ENCODE data around the gene NUP43.

NUP43 gene

DNA sequence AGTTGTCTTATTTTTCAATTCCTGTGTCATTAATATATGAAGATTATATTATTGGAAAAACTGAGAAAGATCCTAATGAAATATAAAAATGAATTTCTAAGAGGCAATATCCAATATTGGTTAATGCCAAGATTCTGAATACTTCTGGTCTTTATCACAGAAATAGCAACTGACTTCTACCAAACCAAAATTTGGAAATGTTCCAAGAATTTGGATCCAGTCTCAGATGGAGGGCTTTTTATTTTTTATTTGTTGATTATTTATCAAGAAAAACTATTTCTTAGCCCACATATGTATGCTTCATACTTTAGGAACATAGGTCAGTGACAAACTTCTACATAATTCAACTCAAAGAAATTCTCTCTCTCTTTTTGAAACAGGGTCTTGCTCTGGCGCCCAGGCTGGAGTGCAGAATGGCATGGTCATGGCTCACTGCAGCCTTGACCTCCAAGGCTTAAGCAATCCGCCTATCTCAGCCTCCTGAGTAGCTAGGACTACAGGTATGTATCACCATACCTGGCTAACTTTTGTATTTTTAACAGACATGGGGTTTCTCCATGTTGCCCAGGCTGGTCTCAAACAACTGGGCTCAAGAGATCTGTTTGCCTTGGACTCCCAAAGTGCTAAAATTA, 13.1 kb downstream of the NUP43 start:
- H3K9me3 ChIP-seq (ENCODE audit: low read depth, low read length) = no peaks in the 10 kb centered on the region
- no peak overlapping the region for H3K9ac ChIP-seq (ENCODE audit: insufficient read length)
- H3K36me3 ChIP-seq (ENCODE audit: insufficient read depth, low read length) = peaks cover 69% of the 10 kb centered on the region
- no peak for DNase-seq (ENCODE audit: low read depth, low spot score)
- no peak for TF ChIP-seq EZH2 (IDR thresholded peaks at IDR 0.05)
- TF ChIP-seq POLR2AphosphoS5 (IDR thresholded peaks at IDR 0.05; ENCODE audit: borderline replicate concordance, low read depth, low read length) = no peak
- no peak for TF ChIP-seq FOXP2 (optimal IDR thresholded peaks at IDR 0.05; ENCODE audit: control extremely low read depth, extremely low read length, insufficient read depth)
- H3K4me3 ChIP-seq = no peak overlapping the region
- H3K27ac ChIP-seq = no peak overlapping the region

DNA sequence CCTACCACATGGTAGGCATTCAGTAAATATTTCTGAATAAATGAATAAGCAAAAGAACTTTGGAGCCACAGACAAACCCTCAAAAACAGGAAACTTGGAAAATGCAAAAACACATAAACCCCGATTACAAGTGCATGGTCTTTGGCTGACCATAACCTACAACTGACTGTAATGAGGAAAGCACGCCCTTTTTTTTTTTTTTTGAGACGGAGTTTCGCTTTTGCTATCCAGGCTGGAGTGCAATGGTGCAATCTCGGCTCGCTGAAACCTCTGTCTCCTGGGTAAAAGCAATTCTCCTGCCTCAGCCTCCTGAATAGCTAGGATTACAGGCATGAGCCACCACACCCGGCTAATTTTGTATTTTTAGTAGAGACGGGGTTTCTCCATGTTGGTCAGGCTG, 16.5 kb downstream of the NUP43 start:
- Histone ChIP-seq H3K4me3 (no peak overlapping the region), H3K9me3 (ENCODE audit: low read depth, low read length) (no peaks in the 10 kb centered on the region), H3K9ac (ENCODE audit: insufficient read length) (no peak overlapping the region), H3K27ac (no peak overlapping the region), H3K36me3 (ENCODE audit: insufficient read depth, low read length) (peaks cover 64% of the 10 kb centered on the region)
- DNase-seq (ENCODE audit: low read depth, low spot score) = no peak
- TF ChIP-seq EZH2 (IDR thresholded peaks at IDR 0.05) (no peak), FOXP2 (optimal IDR thresholded peaks at IDR 0.05; ENCODE audit: control extremely low read depth, extremely low read length, insufficient read depth) (no peak), POLR2AphosphoS5 (IDR thresholded peaks at IDR 0.05; ENCODE audit: borderline replicate concordance, low read depth, low read length) (no peak)

DNA sequence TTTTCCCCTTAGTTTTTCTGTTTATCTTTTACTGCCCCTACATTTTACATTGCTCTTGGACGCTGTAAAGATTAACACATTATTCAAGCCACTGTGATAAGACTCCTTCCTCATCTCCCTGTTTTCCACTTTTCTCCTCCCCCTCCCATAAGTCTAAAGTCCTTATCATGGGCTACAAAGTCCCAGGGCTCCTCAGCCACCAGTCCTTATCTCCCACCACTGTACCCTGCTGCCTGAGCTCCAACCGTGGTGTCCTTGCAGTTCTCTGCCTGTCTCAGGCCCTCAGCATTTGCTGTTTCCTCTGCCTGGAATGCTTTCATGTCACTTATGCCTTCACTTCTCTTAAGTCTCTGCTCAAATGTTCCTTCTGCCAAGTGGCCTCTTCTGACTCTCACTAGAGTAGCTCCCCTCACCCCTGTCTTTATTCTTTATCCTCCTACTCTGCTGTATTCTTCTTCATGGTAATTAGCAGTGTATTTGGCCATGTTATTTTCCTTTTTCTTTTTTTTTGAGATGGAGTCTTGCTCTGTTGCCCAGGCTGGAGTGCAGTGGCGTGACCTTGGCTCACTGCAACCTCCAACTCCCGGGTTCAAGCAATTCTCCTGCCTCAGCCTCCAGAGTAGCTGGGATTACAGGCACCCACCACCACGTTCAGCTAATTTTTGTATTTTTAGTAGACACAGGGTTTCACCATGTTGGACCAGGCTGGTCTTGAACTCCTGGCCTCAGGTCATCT, 17.7 kb downstream of the NUP43 start:
- DNase-seq (ENCODE audit: low read depth, low spot score) = no peak
- H3K4me3 ChIP-seq = no peak overlapping the region

GRCh38 chr6:149727793-149728498, 18.4 kb downstream of the NUP43 start:
- DNase-seq (ENCODE audit: low read depth, low spot score) = no peak
- H3K4me3 ChIP-seq = no peak overlapping the region
- TF ChIP-seq EZH2 (IDR thresholded peaks at IDR 0.05) = no peak
- TF ChIP-seq POLR2AphosphoS5 (IDR thresholded peaks at IDR 0.05; ENCODE audit: borderline replicate concordance, low read depth, low read length) = no peak
- no peak for TF ChIP-seq FOXP2 (optimal IDR thresholded peaks at IDR 0.05; ENCODE audit: control extremely low read depth, extremely low read length, insufficient read depth)

More for the DNA sequence above, 17.7 kb downstream of the NUP43 start:
- no peak overlapping the region for H3K9ac ChIP-seq (ENCODE audit: insufficient read length)
- no peaks in the 10 kb centered on the region for H3K9me3 ChIP-seq (ENCODE audit: low read depth, low read length)
- peaks cover 63% of the 10 kb centered on the region for H3K36me3 ChIP-seq (ENCODE audit: insufficient read depth, low read length)
- TF ChIP-seq EZH2 (IDR thresholded peaks at IDR 0.05) (no peak), POLR2AphosphoS5 (IDR thresholded peaks at IDR 0.05; ENCODE audit: borderline replicate concordance, low read depth, low read length) (no peak), FOXP2 (optimal IDR thresholded peaks at IDR 0.05; ENCODE audit: control extremely low read depth, extremely low read length, insufficient read depth) (no peak)
- no peak overlapping the region for H3K27ac ChIP-seq

GRCh38 chr6:149725785-149726184, 20.5 kb downstream of the NUP43 start:
- peaks cover 47% of the 10 kb centered on the region for H3K36me3 ChIP-seq (ENCODE audit: insufficient read depth, low read length)
- H3K9ac ChIP-seq (ENCODE audit: insufficient read length) = no peak overlapping the region
- H3K4me3 ChIP-seq = no peak overlapping the region
- no peaks in the 10 kb centered on the region for H3K9me3 ChIP-seq (ENCODE audit: low read depth, low read length)
- no peak overlapping the region for H3K27ac ChIP-seq
- TF ChIP-seq POLR2AphosphoS5 (IDR thresholded peaks at IDR 0.05; ENCODE audit: borderline replicate concordance, low read depth, low read length) (no peak), EZH2 (IDR thresholded peaks at IDR 0.05) (no peak), FOXP2 (optimal IDR thresholded peaks at IDR 0.05; ENCODE audit: control extremely low read depth, extremely low read length, insufficient read depth) (no peak)
- DNase-seq (ENCODE audit: low read depth, low spot score) = no peak

More at GRCh38 chr6:149727793-149728498, 18.4 kb downstream of the NUP43 start:
- H3K9ac ChIP-seq (ENCODE audit: insufficient read length) = no peak overlapping the region
- H3K36me3 ChIP-seq (ENCODE audit: insufficient read depth, low read length) = peaks cover 56% of the 10 kb centered on the region
- no peaks in the 10 kb centered on the region for H3K9me3 ChIP-seq (ENCODE audit: low read depth, low read length)
- no peak overlapping the region for H3K27ac ChIP-seq

- no peak for TF ChIP-seq FOXP2 (optimal IDR thresholded peaks at IDR 0.05; ENCODE audit: control extremely low read depth, extremely low read length, insufficient read depth)
- no peak for TF ChIP-seq POLR2AphosphoS5 (IDR thresholded peaks at IDR 0.05; ENCODE audit: borderline replicate concordance, low read depth, low read length)
- TF ChIP-seq EZH2 (IDR thresholded peaks at IDR 0.05) = no peak
- no peak overlapping the region for H3K9ac ChIP-seq (ENCODE audit: insufficient read length)
- DNase-seq (ENCODE audit: low read depth, low spot score) = no peak
- H3K36me3 ChIP-seq (ENCODE audit: insufficient read depth, low read length) = peaks cover 29% of the 10 kb centered on the region
- no peaks in the 10 kb centered on the region for H3K9me3 ChIP-seq (ENCODE audit: low read depth, low read length)
- H3K27ac ChIP-seq = no peak overlapping the region
- no peak overlapping the region for H3K4me3 ChIP-seq
Observed at GRCh38 chr6:149723771-149724417, 22.4 kb downstream of the NUP43 start.

DNA sequence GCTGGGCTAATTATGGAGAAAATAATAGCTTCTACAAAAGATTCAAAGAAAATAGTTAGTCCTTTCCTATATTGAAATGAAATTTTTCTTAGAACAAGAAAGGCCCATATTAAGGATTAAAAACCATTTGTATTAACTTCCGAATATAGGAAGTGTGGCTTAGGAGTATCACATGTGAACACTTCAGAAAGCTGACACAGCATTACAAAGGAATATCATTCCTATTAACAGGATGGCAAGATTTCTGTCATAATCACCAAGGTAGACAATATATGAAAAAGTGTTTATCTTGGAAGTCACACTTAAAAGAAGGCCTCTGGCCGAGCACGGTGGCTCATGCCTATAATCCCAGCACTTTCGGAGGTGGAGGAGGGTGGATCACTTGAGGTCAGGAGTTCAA, 23.1 kb downstream of the NUP43 start:
- DNase-seq (ENCODE audit: low read depth, low spot score) = no peak
- TF ChIP-seq FOXP2 (optimal IDR thresholded peaks at IDR 0.05; ENCODE audit: control extremely low read depth, extremely low read length, insufficient read depth) (no peak), POLR2AphosphoS5 (IDR thresholded peaks at IDR 0.05; ENCODE audit: borderline replicate concordance, low read depth, low read length) (no peak), EZH2 (IDR thresholded peaks at IDR 0.05) (no peak)
- peaks cover 22% of the 10 kb centered on the region for H3K36me3 ChIP-seq (ENCODE audit: insufficient read depth, low read length)
- no peak overlapping the region for H3K27ac ChIP-seq
- no peak overlapping the region for H3K4me3 ChIP-seq
- no peak overlapping the region for H3K9ac ChIP-seq (ENCODE audit: insufficient read length)
- H3K9me3 ChIP-seq (ENCODE audit: low read depth, low read length) = no peaks in the 10 kb centered on the region

GRCh38 chr6:149719531-149719930, 26.8 kb downstream of the NUP43 start:
- Histone ChIP-seq H3K9ac (ENCODE audit: insufficient read length) (no peak overlapping the region), H3K4me3 (no peak overlapping the region), H3K27ac (no peak overlapping the region), H3K9me3 (ENCODE audit: low read depth, low read length) (no peaks in the 10 kb centered on the region), H3K36me3 (ENCODE audit: insufficient read depth, low read length) (peaks cover 2% of the 10 kb centered on the region)
- no peak for TF ChIP-seq POLR2AphosphoS5 (IDR thresholded peaks at IDR 0.05; ENCODE audit: borderline replicate concordance, low read depth, low read length)
- no peak for TF ChIP-seq EZH2 (IDR thresholded peaks at IDR 0.05)
- TF ChIP-seq FOXP2 (optimal IDR thresholded peaks at IDR 0.05; ENCODE audit: control extremely low read depth, extremely low read length, insufficient read depth) = no peak
- DNase-seq (ENCODE audit: low read depth, low spot score) = no peak

Measured in SK-N-MC (cell line).